Glutamatergic neuron (in vitro differentiated cells): ENCODE results near the gene SLC12A8. TPM values are rescaled to one million over a fixed set of nuclear protein-coding genes. Genes with fewer than 3 reads are reported as not detected.

Source experiments
- DNase-seq: peaks from one replicate; pipeline ENCODE4 v3.0.0; 2022
- H3K27ac Mint-ChIP-seq: one replicate; pipeline ENCODE4 v1.8.0; 2020; ENCODE audit warnings: mild to moderate bottlenecking, mixed read lengths, inconsistent platforms; ENCODE audit not compliant: unreplicated experiment
- H3K27me3 Mint-ChIP-seq: one replicate; pipeline ENCODE4 v1.8.0; 2020; ENCODE audit warnings: mild to moderate bottlenecking, moderate library complexity, mixed read lengths, inconsistent platforms; ENCODE audit not compliant: unreplicated experiment
- H3K36me3 Mint-ChIP-seq: one replicate; pipeline ENCODE4 v1.8.0; 2020; ENCODE audit warnings: mild to moderate bottlenecking, mixed read lengths, inconsistent platforms; ENCODE audit not compliant: unreplicated experiment
- H3K4me1 Mint-ChIP-seq: one replicate; pipeline ENCODE4 v1.8.0; 2020; ENCODE audit warnings: mild to moderate bottlenecking, low read depth, mixed read lengths, inconsistent platforms; ENCODE audit not compliant: unreplicated experiment
- H3K4me3 Mint-ChIP-seq: one replicate; pipeline ENCODE4 v1.8.0; 2020; ENCODE audit warnings: mild to moderate bottlenecking, mixed read lengths, inconsistent platforms; ENCODE audit not compliant: unreplicated experiment
- H3K9me3 Mint-ChIP-seq: one replicate; pipeline ENCODE4 v1.8.0; 2020; ENCODE audit warnings: mild to moderate bottlenecking, moderate library complexity, mixed read lengths, inconsistent platforms; ENCODE audit not compliant: unreplicated experiment
- CTCF ChIP-seq: fragments of 200-600 bp; sonication (generic); IDR thresholded peaks from one replicate; pipeline ENCODE4 v1.5.0; 2021; ENCODE audit not compliant: partially characterized antibody, unreplicated experiment
- total RNA-seq: library from RNA; stranded (reverse); fragmentation: NEBNext Ultra II Directional; extraction: Animal tissue kit (Norgen Biotek cat#: 25700); gene quantifications from one replicate; pipeline ENCODE4 v1.2.1, GENCODE V29; 2021; ENCODE audit not compliant: unreplicated experiment

Gene SLC12A8
- total RNA-seq, 1 donor from 2014 or later = 2.4 TPM

DNA sequence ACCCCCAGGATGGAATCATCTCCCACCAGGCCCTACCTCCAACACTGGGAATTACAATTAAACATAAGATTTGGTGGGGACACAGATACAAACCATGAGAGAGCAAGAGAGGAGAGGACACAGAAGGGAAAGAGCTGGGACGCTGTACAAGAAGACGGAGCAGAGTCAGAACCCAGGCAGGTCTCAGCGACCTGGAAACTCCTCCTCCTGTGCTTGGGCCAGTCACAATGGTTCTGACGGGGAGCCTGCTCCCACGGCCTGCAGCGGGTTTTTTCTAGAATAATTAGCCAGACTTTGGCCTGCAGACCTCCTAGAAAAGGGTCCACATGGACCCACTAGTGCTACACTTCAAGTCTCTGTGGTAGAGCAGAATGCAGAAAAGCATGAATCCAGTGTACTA, 5.6 kb downstream of the SLC12A8 start:
- Mint-ChIP-seq H3K9me3 (no peaks in the 10 kb centered on the region), H3K36me3 (no peaks in the 10 kb centered on the region)

DNA sequence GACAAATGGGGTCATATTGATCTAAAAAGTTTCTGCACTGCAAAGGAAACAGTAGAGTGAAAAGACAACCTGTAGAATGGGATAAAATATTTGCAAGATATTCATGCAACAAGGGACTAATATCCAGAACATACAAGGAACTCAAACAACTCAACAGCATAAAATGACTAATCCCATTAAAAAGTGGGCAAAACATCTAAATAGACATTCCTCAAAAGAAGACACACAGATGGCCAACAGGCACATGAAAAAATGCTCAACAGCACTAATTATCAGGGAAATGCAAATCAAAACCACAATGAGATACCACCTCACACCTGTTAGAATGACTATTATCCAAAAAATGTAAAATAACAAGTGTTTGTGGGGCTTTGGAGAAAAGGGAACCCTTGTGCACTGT, 8.8 kb downstream of the SLC12A8 start:
- Mint-ChIP-seq H3K4me1 (peaks cover 2% of the 10 kb centered on the region), H3K27ac (no peak overlapping the region), H3K9me3 (no peaks in the 10 kb centered on the region), H3K36me3 (no peaks in the 10 kb centered on the region), H3K27me3 (peaks cover 2% of the 10 kb centered on the region), H3K4me3 (no peak overlapping the region)
- no peak for DNase-seq
- TF ChIP-seq CTCF = no peak

More for the DNA sequence above, 5.6 kb downstream of the SLC12A8 start:
- peaks cover 8% of the 10 kb centered on the region for H3K27me3 Mint-ChIP-seq
- no peak for TF ChIP-seq CTCF
- no peak overlapping the region for H3K4me3 Mint-ChIP-seq
- H3K4me1 Mint-ChIP-seq = peaks cover 2% of the 10 kb centered on the region
- no peak overlapping the region for H3K27ac Mint-ChIP-seq
- DNase-seq = no peak

DNA sequence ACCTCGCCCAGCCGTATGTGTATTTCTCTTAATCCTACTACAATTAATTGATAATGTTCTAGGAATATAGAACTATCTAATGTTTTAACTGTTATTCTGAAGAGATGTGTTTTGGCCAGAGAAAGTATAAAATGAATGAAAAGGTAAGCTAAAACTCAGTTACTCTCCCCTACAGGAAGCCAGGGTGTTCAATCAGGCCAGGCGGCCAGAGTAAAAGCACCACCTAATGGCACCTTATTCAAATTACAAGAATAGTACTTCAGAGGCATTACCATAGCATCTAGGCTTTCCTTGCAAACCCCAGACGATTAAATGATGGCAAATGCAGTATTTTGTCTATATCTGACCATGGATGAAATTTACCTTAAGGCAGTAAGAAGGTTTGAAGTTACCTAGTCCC, 10.4 kb downstream of the SLC12A8 start:
- H3K27ac Mint-ChIP-seq = no peak overlapping the region
- H3K27me3 Mint-ChIP-seq = peaks cover 2% of the 10 kb centered on the region
- no peak overlapping the region for H3K4me3 Mint-ChIP-seq
- H3K9me3 Mint-ChIP-seq = no peaks in the 10 kb centered on the region
- DNase-seq = no peak
- no peaks in the 10 kb centered on the region for H3K4me1 Mint-ChIP-seq
- H3K36me3 Mint-ChIP-seq = no peaks in the 10 kb centered on the region
- TF ChIP-seq CTCF = no peak

DNA sequence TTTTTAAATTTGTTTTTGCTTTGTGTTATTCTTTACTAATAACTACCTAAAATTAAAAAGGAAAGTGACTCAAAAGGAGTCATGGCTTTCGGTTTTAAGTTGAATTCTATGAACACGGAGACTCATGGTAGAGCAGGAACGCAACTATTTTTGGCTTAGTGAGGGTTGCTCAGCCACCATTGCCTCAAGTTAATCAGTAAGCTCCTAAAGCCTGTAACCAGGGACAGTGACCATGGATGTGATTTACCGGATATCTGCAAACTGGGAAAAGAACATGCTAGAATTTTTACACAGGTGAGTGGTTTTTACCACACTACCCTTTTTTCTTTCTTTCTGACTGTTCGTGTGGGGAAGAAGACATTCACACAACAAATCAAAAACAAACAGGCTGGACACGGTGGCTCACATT, 11.8 kb downstream of the SLC12A8 start:
- no peak for DNase-seq
- no peak overlapping the region for H3K27ac Mint-ChIP-seq
- H3K4me3 Mint-ChIP-seq = no peak overlapping the region
- TF ChIP-seq CTCF = no peak
- H3K27me3 Mint-ChIP-seq = no peaks in the 10 kb centered on the region
- H3K36me3 Mint-ChIP-seq = no peaks in the 10 kb centered on the region
- no peaks in the 10 kb centered on the region for H3K4me1 Mint-ChIP-seq
- H3K9me3 Mint-ChIP-seq = no peaks in the 10 kb centered on the region

DNA sequence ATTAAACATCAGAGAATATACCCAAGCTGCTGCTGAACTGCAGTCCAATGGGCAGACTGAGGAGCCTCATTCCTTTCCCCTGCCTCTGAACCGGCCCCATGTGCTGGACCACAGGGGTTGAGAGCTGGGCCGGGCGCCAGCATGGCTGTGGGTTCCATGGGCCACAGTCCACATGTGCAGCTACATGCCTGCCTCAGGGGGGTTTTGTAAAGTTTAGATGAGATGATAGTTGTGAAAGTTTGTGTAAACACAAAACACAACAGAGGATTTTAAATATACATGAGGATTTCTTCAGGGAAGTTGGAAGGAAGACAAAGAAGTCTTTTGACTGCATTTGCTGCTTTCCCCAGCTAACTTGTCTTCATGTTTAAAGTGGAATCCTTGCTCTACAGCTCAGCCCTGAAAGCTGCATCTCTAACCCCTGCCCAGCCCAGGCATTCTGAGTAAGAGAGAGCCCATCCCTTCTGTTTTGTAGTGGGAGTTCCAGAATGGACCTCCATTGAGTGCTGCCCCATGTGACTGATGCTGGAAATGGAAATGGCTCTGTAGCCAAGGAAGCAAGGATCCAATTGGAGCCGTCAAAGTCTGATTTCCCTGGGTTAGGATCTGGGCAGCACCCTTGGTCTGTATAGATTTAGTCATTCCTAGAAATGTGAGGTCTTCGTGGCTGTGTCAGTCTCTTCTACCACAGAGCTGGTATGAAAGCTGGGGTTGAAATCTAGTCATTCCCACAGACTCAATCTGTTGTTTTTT, 17.5 kb downstream of the SLC12A8 start:
- H3K4me1 Mint-ChIP-seq = peaks cover 2% of the 10 kb centered on the region
- H3K36me3 Mint-ChIP-seq = no peaks in the 10 kb centered on the region
- H3K27me3 Mint-ChIP-seq = no peaks in the 10 kb centered on the region
- no peaks in the 10 kb centered on the region for H3K9me3 Mint-ChIP-seq
- no peak overlapping the region for H3K4me3 Mint-ChIP-seq
- no peak for TF ChIP-seq CTCF
- H3K27ac Mint-ChIP-seq = no peak overlapping the region
- DNase-seq = no peak
